Osteoblast (primary cell): ENCODE measurements around the gene CEP290. TPM values are rescaled to one million over a fixed set of nuclear protein-coding genes. Genes with fewer than 3 reads are reported as not detected.

Source experiments
- DNase-seq: peaks from one replicate; pipeline ENCODE4 v3.0.0; 2011; ENCODE audit warnings: low spot score, mixed read lengths; ENCODE audit not compliant: insufficient read length; ENCODE audit errors: missing footprints
- H2AFZ ChIP-seq: 2 replicates; pipeline ENCODE4 v1.6.0; 2011; ENCODE audit warnings: mild to moderate bottlenecking, low read length
- H3K27ac ChIP-seq: 2 replicates; pipeline ENCODE4 v1.5.1; 2011; ENCODE audit warnings: mild to moderate bottlenecking, low read depth, low read length, moderate library complexity
- H3K27me3 ChIP-seq: 2 replicates; pipeline ENCODE4 v1.6.0; 2012; ENCODE audit warnings: mild to moderate bottlenecking, control low read depth, inconsistent platforms, low read length, moderate library complexity; ENCODE audit not compliant: insufficient read depth
- H3K36me3 ChIP-seq: 2 replicates; pipeline ENCODE4 v1.5.1; 2011; ENCODE audit warnings: mild to moderate bottlenecking, low read length, control low read depth, moderate library complexity; ENCODE audit not compliant: insufficient read depth
- H3K4me1 ChIP-seq: 2 replicates; pipeline ENCODE4 v1.5.1; 2011; ENCODE audit warnings: mild to moderate bottlenecking, low read length, control low read depth, moderate library complexity; ENCODE audit not compliant: insufficient read depth
- H3K4me2 ChIP-seq: 2 replicates; pipeline ENCODE4 v1.6.0; 2011; ENCODE audit warnings: mild to moderate bottlenecking, low read length; ENCODE audit not compliant: insufficient read depth
- H3K4me3 ChIP-seq: fragments of 200-600 bp; sonication (generic); 3 replicates; pipeline ENCODE4 v1.5.1; 2012; ENCODE audit warnings: mild to moderate bottlenecking, low read length, inconsistent platforms; ENCODE audit not compliant: insufficient read depth
- H3K79me2 ChIP-seq: 2 replicates; pipeline ENCODE4 v1.6.0; 2012; ENCODE audit warnings: mild to moderate bottlenecking, low read length, control low read depth, inconsistent platforms; ENCODE audit not compliant: insufficient read depth
- H3K9me3 ChIP-seq: 2 replicates; pipeline ENCODE4 v1.5.1; 2011; ENCODE audit warnings: low read depth, low read length, control low read depth
- H4K20me1 ChIP-seq: 2 replicates; pipeline ENCODE4 v1.6.0; 2012; ENCODE audit warnings: mild to moderate bottlenecking, low read length, control low read depth; ENCODE audit not compliant: insufficient read depth
- CTCF ChIP-seq: IDR thresholded peaks from 2 replicates; pipeline ENCODE4 v1.5.1; 2011; ENCODE audit warnings: mild to moderate bottlenecking, low read depth, low read length, moderate library complexity; ENCODE audit errors: extremely low read depth
- total RNA-seq: library from RNA; depleted of rRNA; stranded (reverse); fragments of >200 nt; gene quantifications from 2 replicates; pipeline ENCODE4 v1.2.3, GENCODE V29; 2012

CEP290 gene
- total RNA-seq, 1 donor = 20.3 TPM

- Histone ChIP-seq H3K4me2 (no peak overlapping the region), H3K9me3 (no peaks in the 10 kb centered on the region), H4K20me1 (no peaks in the 10 kb centered on the region), H2AFZ (no peak overlapping the region), H3K4me3 (no peak overlapping the region), H3K79me2 (no peaks in the 10 kb centered on the region), H3K4me1 (no peaks in the 10 kb centered on the region), H3K27me3 (no peaks in the 10 kb centered on the region), H3K36me3 (peaks cover 24% of the 10 kb centered on the region), H3K27ac (no peak overlapping the region)
- DNase-seq = no peak
- TF ChIP-seq CTCF = no peak
Measured at GRCh38 chr12:88167384-88167783, 25.5 kb upstream of the CEP290 start.

GRCh38 chr12:88166179-88166578 lies 24.3 kb upstream of the CEP290 start:
- Histone ChIP-seq H4K20me1 (no peaks in the 10 kb centered on the region), H3K27me3 (no peaks in the 10 kb centered on the region)
- no peak for DNase-seq

GRCh38 chr12:88163371-88163770 lies 21.5 kb upstream of the CEP290 start:
- Histone ChIP-seq H3K4me3 (no peak overlapping the region), H3K27me3 (no peaks in the 10 kb centered on the region), H2AFZ (no peak overlapping the region), H3K4me2 (no peak overlapping the region), H3K27ac (no peak overlapping the region), H3K9me3 (no peaks in the 10 kb centered on the region), H3K79me2 (no peaks in the 10 kb centered on the region), H3K36me3 (peaks cover 29% of the 10 kb centered on the region), H4K20me1 (no peaks in the 10 kb centered on the region), H3K4me1 (no peaks in the 10 kb centered on the region)
- no peak for DNase-seq
- no peak for TF ChIP-seq CTCF

More at GRCh38 chr12:88166179-88166578, 24.3 kb upstream of the CEP290 start:
- Histone ChIP-seq H3K27ac (no peak overlapping the region), H2AFZ (no peak overlapping the region), H3K9me3 (no peaks in the 10 kb centered on the region), H3K4me3 (no peak overlapping the region), H3K36me3 (peaks cover 27% of the 10 kb centered on the region), H3K79me2 (no peaks in the 10 kb centered on the region), H3K4me1 (no peaks in the 10 kb centered on the region), H3K4me2 (no peak overlapping the region)
- TF ChIP-seq CTCF = no peak

GRCh38 chr12:88156075-88156654 lies 14.3 kb upstream of the CEP290 start:
- TF ChIP-seq CTCF = no peak
- H3K79me2 ChIP-seq = peaks cover 13% of the 10 kb centered on the region
- no peak for DNase-seq
- H3K4me2 ChIP-seq = no peak overlapping the region
- H2AFZ ChIP-seq = no peak overlapping the region
- no peaks in the 10 kb centered on the region for H3K27me3 ChIP-seq
- no peaks in the 10 kb centered on the region for H4K20me1 ChIP-seq
- H3K4me3 ChIP-seq = no peak overlapping the region
- peaks cover 9% of the 10 kb centered on the region for H3K36me3 ChIP-seq
- no peaks in the 10 kb centered on the region for H3K4me1 ChIP-seq
- H3K27ac ChIP-seq = no peak overlapping the region
- H3K9me3 ChIP-seq = no peaks in the 10 kb centered on the region
